ENCODE results near the gene AUTS2. TPM values are rescaled to one million over a fixed set of nuclear protein-coding genes. Genes with fewer than 3 reads are reported as not detected.
A peak's percentile ranks its signal among the peaks of the same experiment; 100 is the strongest.

Gene AUTS2
- total and polyA plus RNA-seq, 2 of the 8 experiments (the other 6 are each of a cell fraction or from before 2014, with no cell fraction given), result 25.9 to 101 TPM

DNA sequence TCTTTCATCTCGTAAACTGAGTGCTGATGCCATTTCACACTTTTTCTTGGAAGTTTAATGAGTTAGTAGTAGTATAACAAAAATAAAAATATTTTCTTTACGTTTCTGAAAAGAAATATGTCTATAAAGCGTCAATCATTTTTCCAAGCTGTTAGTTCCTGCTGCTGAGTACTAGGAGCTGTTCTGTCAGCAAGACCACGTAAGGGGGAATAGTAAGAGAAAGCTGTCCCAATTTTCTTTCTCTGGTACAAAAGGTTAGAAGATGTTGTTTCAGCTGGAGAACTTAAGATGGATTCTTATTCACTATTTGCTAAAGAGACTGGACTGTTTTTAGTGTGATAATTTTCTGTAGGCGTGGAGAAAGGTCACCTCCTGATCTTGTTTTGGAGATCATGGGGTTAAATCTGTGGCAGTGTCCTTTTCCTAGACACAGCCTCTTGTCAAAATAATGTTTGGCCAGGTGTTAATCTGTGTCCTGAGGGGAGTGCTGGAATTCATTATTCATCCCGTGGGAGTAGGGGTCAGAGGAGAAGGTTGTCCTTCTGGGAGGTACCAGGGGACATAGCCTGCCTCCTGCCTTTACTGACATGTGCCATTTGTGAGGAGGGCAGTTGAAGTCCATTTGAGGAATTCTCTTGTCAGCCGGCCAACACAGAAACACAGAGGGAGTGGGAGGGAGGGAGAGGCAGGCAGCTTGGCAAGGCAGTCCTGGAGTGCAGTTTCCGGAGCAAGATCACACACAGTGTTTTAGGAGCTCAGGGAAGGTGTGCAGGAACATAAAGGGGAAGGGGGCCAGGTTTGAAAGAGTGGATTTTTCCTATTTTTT, 368.7 kb downstream of the AUTS2 start:
- peak overlapping the region in 1 of 4 experiments; percentile 4; a peak in 1 of 8 replicates for H3K4me3 ChIP-seq (ENCODE audit: extremely low read depth in 1 of 4, insufficient read depth in 2 of 4, low read depth in 3 of 4, low read length in 4 of 4)
- no peak overlapping the region for H2BK12ac ChIP-seq (ENCODE audit: low read depth, low read length)
- no peaks in the 10 kb centered on the region for H3K36me3 ChIP-seq (ENCODE audit: control insufficient read depth in 2 of 4, insufficient read depth in 4 of 4, low read length in 3 of 4)
- H3K23me2 ChIP-seq (ENCODE audit: low read depth, low read length), result no peaks in the 10 kb centered on the region
- no peak overlapping the region for H2BK5ac ChIP-seq (ENCODE audit: low read depth, low read length)
- H3K23ac ChIP-seq (ENCODE audit: insufficient read length), result no peak overlapping the region
- no peaks in the 10 kb centered on the region for H3K9me3 ChIP-seq (ENCODE audit: insufficient read depth in 2 of 2, low read depth in 1 of 2, low read length in 1 of 2)
- H3K18ac ChIP-seq (ENCODE audit: extremely low read depth, low read length), result no peak overlapping the region; the same call in 1 of the 2 replicates
- no peak overlapping the region for H4K91ac ChIP-seq (replicated peaks; ENCODE audit: insufficient read length, low read length)
- no peaks in the 10 kb centered on the region; a peak in 1 of 7 replicates for H3K27me3 ChIP-seq (replicated peaks in 1 of 4; ENCODE audit: control insufficient read depth in 3 of 4, extremely low read depth in 1 of 4, insufficient read depth in 3 of 4, low read length in 3 of 4)
- H3K56ac ChIP-seq (replicated peaks; ENCODE audit: insufficient read length, low read depth, low read length), result no peak overlapping the region
- FAIRE-seq (no peak), DNase-seq (ENCODE audit: low read depth in 1 of 2, low spot score in 2 of 2) (no peak)
- H3K4ac ChIP-seq (replicated peaks; ENCODE audit: insufficient read length, low read depth, low read length), result no peak overlapping the region
- no peaks in the 10 kb centered on the region for H4K20me1 ChIP-seq (replicated peaks in 1 of 2; ENCODE audit: control insufficient read depth in 1 of 2, insufficient read depth in 2 of 2, low read length in 2 of 2)
- no peak overlapping the region for H3K27ac ChIP-seq (ENCODE audit: low read depth, low read length)
- H2AK5ac ChIP-seq (ENCODE audit: low read depth, low read length), result no peak overlapping the region
- H4K5ac ChIP-seq (ENCODE audit: insufficient read length, low read depth, low read length), result no peak overlapping the region
- H3K4me2 ChIP-seq (ENCODE audit: insufficient read depth in 1 of 2, low read depth in 2 of 2, low read length in 2 of 2), result peak overlapping the region; percentile 37 to 44; a peak in 3 of 4 replicates
- no peak overlapping the region for H2AFZ ChIP-seq (ENCODE audit: low read length)
- peaks cover 0 to 16% (median 8%) of the 10 kb centered on the region in 4 experiments; a peak in 5 of 7 replicates for H3K4me1 ChIP-seq (replicated peaks in 1 of 4; ENCODE audit: control insufficient read depth in 3 of 4, insufficient read depth in 4 of 4, low read length in 3 of 4)
- ChIA-PET CTCF (ENCODE audit: partially characterized antibody) (interaction anchor here (0.6 to 2.0 kb wide), 3 partner anchors 12 to 526 kb away, joined by 3 to 7 read pairs (median 5); no protein-coding TSS in a partner anchor), POLR2A (ENCODE audit: partially characterized antibody) (no interaction called here)
- WGBS, 2 experiments (ENCODE audit: extremely low coverage in 1 of 2, insufficient coverage in 1 of 2, insufficient read length in 1 of 2, insufficient replicate concordance in 2 of 2, low coverage in 1 of 2, low lambda C conversion rate in 2 of 2, missing lambda C conversion rate in 1 of 2), result 74% methylated on average over 8 of the region's 8 CpGs; no CpG with 5 or more reads in 1 of the 2 experiments
- no peak overlapping the region for H2BK15ac ChIP-seq (ENCODE audit: low read length)
- H2BK120ac ChIP-seq (replicated peaks; ENCODE audit: low read depth, low read length), result no peak overlapping the region
- no peak overlapping the region for H3K9ac ChIP-seq (replicated peaks in 1 of 4; ENCODE audit: extremely low read depth in 1 of 4, low read depth in 3 of 4, low read length in 3 of 4)
- no peak overlapping the region for H4K8ac ChIP-seq (ENCODE audit: extremely low read depth, insufficient read depth, low read length)
- H3K79me2 ChIP-seq (ENCODE audit: control insufficient read depth in 1 of 2, insufficient read depth in 2 of 2, low read length in 2 of 2), result no peaks in the 10 kb centered on the region
- H2BK20ac ChIP-seq (ENCODE audit: low read length), result no peak overlapping the region
- H3K79me1 ChIP-seq (ENCODE audit: low read depth, low read length), result no peaks in the 10 kb centered on the region
- H3K14ac ChIP-seq (ENCODE audit: insufficient read length), result no peak overlapping the region
- no peak for TF ChIP-seq SRF (IDR thresholded peaks at IDR 0.05; ENCODE audit: low read depth, low read length)
- TF ChIP-seq POLR2AphosphoS5 (IDR thresholded peaks at IDR 0.05; ENCODE audit: low read depth, low read length), result no peak
- TF ChIP-seq BACH1 (IDR thresholded peaks at IDR 0.05; ENCODE audit: low read length), result no peak
- TF ChIP-seq NRF1 (IDR thresholded peaks at IDR 0.05; ENCODE audit: low read depth, low read length), result no peak
- TF ChIP-seq SUZ12 (IDR thresholded peaks at IDR 0.05; ENCODE audit: low read length), result no peak
- TF ChIP-seq SP4 (IDR thresholded peaks at IDR 0.05; ENCODE audit: low read length), result no peak
- no peak for TF ChIP-seq RNF2 (IDR thresholded peaks at IDR 0.05; ENCODE audit: borderline replicate concordance, low read depth, low read length, missing control alignments, poor library complexity, severe bottlenecking)
- TF ChIP-seq TAF1 (IDR thresholded peaks at IDR 0.05; ENCODE audit: low read depth, low read length), result no peak
- no peak for TF ChIP-seq TCF12 (IDR thresholded peaks at IDR 0.05; ENCODE audit: low read depth, low read length)
- TF ChIP-seq CREB1 (IDR thresholded peaks at IDR 0.05), result no peak
- no peak for TF ChIP-seq TAF7 (optimal IDR thresholded peaks at IDR 0.05; ENCODE audit: borderline replicate concordance, low read depth, low read length)
- no peak for TF ChIP-seq TEAD4 (IDR thresholded peaks at IDR 0.05; ENCODE audit: low read depth, low read length)
- TF ChIP-seq RFX5 (IDR thresholded peaks at IDR 0.05; ENCODE audit: borderline replicate concordance, low read depth, low read length), result no peak
